Measurements from ENCODE around the gene PRSS56. TPM values are rescaled to one million over a fixed set of nuclear protein-coding genes. Genes with fewer than 3 reads are reported as not detected.
A peak's percentile ranks its signal among the peaks of the same experiment; 100 is the strongest.

PRSS56 gene
- total and polyA plus RNA-seq, 7 donors: 0.82 to 5.0 (median 2.4) TPM

GRCh38 chr2:232515639-232516038 lies 4.5 kb upstream of the PRSS56 start:
- intact Hi-C loops (cut with DNase I): loop anchor here in 1 of 2 donors (5.0 to 10.0 kb wide), 2 partner anchors 58 to 591 kb away; partner anchors contain the start of genes ALPI and NPPC
- DNase-seq: no peak
- Histone ChIP-seq H3K27me3 (ENCODE audit: insufficient read depth in 3 of 3, low read length in 2 of 3) (no peaks in the 10 kb centered on the region), H3K36me3 (ENCODE audit: insufficient read depth in 1 of 2, low read depth in 1 of 2) (no peaks in the 10 kb centered on the region), H3K4me1 (peaks cover 13% of the 10 kb centered on the region), H3K27ac (no peak overlapping the region), H3K9me3 (no peaks in the 10 kb centered on the region), H3K4me3 (no peak overlapping the region)
- WGBS, 3 donors: 46 to 65% (median 49%) methylated on average over 7 of the region's 7 CpGs
- ATAC-seq: peak; percentile 43 to 74 (median 72)
- no peak for TF ChIP-seq CTCF (IDR thresholded peaks at IDR 0.05)

DNA sequence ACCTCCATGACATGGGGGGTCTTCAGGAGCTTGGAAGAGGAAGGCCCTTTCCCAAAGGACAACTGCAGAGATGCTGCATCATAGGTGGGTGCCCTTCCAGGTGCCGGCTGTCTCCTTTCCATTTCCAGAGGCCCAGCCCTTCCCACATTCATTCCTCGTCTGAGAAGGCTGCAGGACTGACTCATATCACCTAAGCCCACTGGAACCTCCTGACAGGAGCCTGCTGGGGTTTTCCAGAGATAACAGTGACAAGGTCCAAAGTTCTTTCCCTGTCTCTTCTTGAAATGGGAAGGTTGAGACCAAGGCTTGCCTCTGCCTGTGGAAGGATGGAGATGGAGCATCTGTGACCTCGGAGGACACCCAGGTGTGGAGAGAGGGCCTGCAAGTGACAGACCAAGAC lies 3.6 kb upstream of the PRSS56 start:
- H3K9me3 ChIP-seq: no peaks in the 10 kb centered on the region
- H3K4me1 ChIP-seq: peaks cover 13% of the 10 kb centered on the region
- intact Hi-C loops (cut with DNase I): loop anchor here in 1 of 2 donors (5.0 to 10.0 kb wide), 2 partner anchors 59 to 592 kb away; partner anchors contain the start of genes ALPI and NPPC
- no peak for DNase-seq
- WGBS, 3 donors: 89 to 92% (median 92%) methylated on average over 3 of the region's 3 CpGs
- no peak overlapping the region for H3K27ac ChIP-seq
- H3K27me3 ChIP-seq (ENCODE audit: insufficient read depth in 3 of 3, low read length in 2 of 3): no peaks in the 10 kb centered on the region
- no peak for TF ChIP-seq CTCF (IDR thresholded peaks at IDR 0.05)
- no peaks in the 10 kb centered on the region for H3K36me3 ChIP-seq (ENCODE audit: insufficient read depth in 1 of 2, low read depth in 1 of 2)
- ATAC-seq: no peak
- H3K4me3 ChIP-seq: no peak overlapping the region

- no peaks in the 10 kb centered on the region for H3K36me3 ChIP-seq (ENCODE audit: insufficient read depth in 1 of 2, low read depth in 1 of 2)
- WGBS, 3 donors: 73 to 83% (median 78%) methylated on average over 6 of the region's 6 CpGs
- no peak for TF ChIP-seq CTCF (IDR thresholded peaks at IDR 0.05)
- DNase-seq: no peak
- H3K27me3 ChIP-seq (ENCODE audit: insufficient read depth in 3 of 3, low read length in 2 of 3): peaks cover 0 to 10% (median 0%) of the 10 kb centered on the region in 3 donors
- H3K4me3 ChIP-seq: no peak overlapping the region
- no peak for ATAC-seq
- intact Hi-C loops (cut with DNase I): loop anchor here in 1 of 2 donors (5.0 to 10.0 kb wide), 2 partner anchors 62 to 594 kb away; partner anchors contain the start of genes ALPI and NPPC
- peaks cover 31% of the 10 kb centered on the region for H3K4me1 ChIP-seq
- H3K27ac ChIP-seq: no peak overlapping the region
- no peaks in the 10 kb centered on the region for H3K9me3 ChIP-seq
Observed at GRCh38 chr2:232518844-232519243, 1.3 kb upstream of the PRSS56 start.

- ATAC-seq (no peak), DNase-seq (no peak)
- no peaks in the 10 kb centered on the region for H3K36me3 ChIP-seq (ENCODE audit: insufficient read depth in 1 of 2, low read depth in 1 of 2)
- no peak for TF ChIP-seq CTCF (IDR thresholded peaks at IDR 0.05)
- no peak overlapping the region for H3K4me3 ChIP-seq
- peaks cover 0 to 12% (median 0%) of the 10 kb centered on the region in 3 donors for H3K27me3 ChIP-seq (ENCODE audit: insufficient read depth in 3 of 3, low read length in 2 of 3)
- no peaks in the 10 kb centered on the region for H3K9me3 ChIP-seq
- no peak overlapping the region for H3K27ac ChIP-seq
- peaks cover 31% of the 10 kb centered on the region for H3K4me1 ChIP-seq
- intact Hi-C loops (cut with DNase I): loop anchor here in 1 of 2 donors (2.0 to 5.0 kb wide), 4 partner anchors 74 to 613 kb away; no protein-coding TSS in a partner anchor
- WGBS, 3 donors: 77 to 84% (median 82%) methylated on average over 15 of the region's 15 CpGs
Observed at GRCh38 chr2:232520489-232520888, 301 bp downstream of the PRSS56 start.

GRCh38 chr2:232521098-232521497 lies 910 bp downstream of the PRSS56 start:
- H3K9me3 ChIP-seq: no peaks in the 10 kb centered on the region
- WGBS, 3 donors: 89 to 94% (median 90%) methylated on average over 12 to 14 of the region's 14 CpGs
- peaks cover 0 to 12% (median 0%) of the 10 kb centered on the region in 3 donors for H3K27me3 ChIP-seq (ENCODE audit: insufficient read depth in 3 of 3, low read length in 2 of 3)
- H3K36me3 ChIP-seq (ENCODE audit: insufficient read depth in 1 of 2, low read depth in 1 of 2): no peaks in the 10 kb centered on the region
- H3K27ac ChIP-seq: no peak overlapping the region
- ATAC-seq: no peak
- no peak for DNase-seq
- TF ChIP-seq CTCF (IDR thresholded peaks at IDR 0.05): no peak
- no peak overlapping the region for H3K4me3 ChIP-seq
- intact Hi-C loops (cut with DNase I): loop anchor here in 1 of 2 donors (2.0 to 5.0 kb wide), 4 partner anchors 74 to 614 kb away; no protein-coding TSS in a partner anchor
- peaks cover 33% of the 10 kb centered on the region for H3K4me1 ChIP-seq

Measured in psoas muscle (tissue), 8 donors.